Endothelial cell (in vitro differentiated cells): ENCODE results near the gene NOL9. TPM values are rescaled to one million over a fixed set of nuclear protein-coding genes. Genes with fewer than 3 reads are reported as not detected.

Experiments used
- DNase-seq: peaks from one replicate; pipeline ENCODE4 v3.0.0; 2021; ENCODE audit warnings: low spot score
- H3K27ac Mint-ChIP-seq: one replicate; pipeline ENCODE4 v1.8.0; 2021; ENCODE audit warnings: mixed read lengths, inconsistent platforms; ENCODE audit not compliant: unreplicated experiment
- H3K27me3 Mint-ChIP-seq: one replicate; pipeline ENCODE4 v1.8.0; 2021; ENCODE audit warnings: mild to moderate bottlenecking, moderate library complexity, mixed read lengths, inconsistent platforms; ENCODE audit not compliant: unreplicated experiment
- H3K36me3 Mint-ChIP-seq: one replicate; pipeline ENCODE4 v1.8.0; 2021; ENCODE audit warnings: mild to moderate bottlenecking, low read depth, mixed read lengths, inconsistent platforms; ENCODE audit not compliant: unreplicated experiment
- H3K4me1 Mint-ChIP-seq: one replicate; pipeline ENCODE4 v1.8.0; 2021; ENCODE audit warnings: mild to moderate bottlenecking, mixed read lengths, inconsistent platforms; ENCODE audit not compliant: unreplicated experiment
- H3K4me3 Mint-ChIP-seq: one replicate; pipeline ENCODE4 v1.8.0; 2021; ENCODE audit warnings: mild to moderate bottlenecking, mixed read lengths, inconsistent platforms; ENCODE audit not compliant: unreplicated experiment
- H3K9me3 Mint-ChIP-seq: one replicate; pipeline ENCODE4 v1.8.0; 2021; ENCODE audit warnings: mixed read lengths, inconsistent platforms; ENCODE audit not compliant: unreplicated experiment
- total RNA-seq: library from RNA; stranded (reverse); fragmentation: NEBNext Ultra II Directional; extraction: Animal tissue kit (Norgen Biotek cat#: 25700); gene quantifications from one replicate; pipeline ENCODE4 v1.2.1, GENCODE V29; 2021; ENCODE audit not compliant: unreplicated experiment
- TF ChIP-seq, protein P1 (sequence below): fragments of 200-600 bp; sonication (generic); IDR thresholded peaks from one replicate; pipeline ENCODE4 v1.5.0; 2021; ENCODE audit warnings: antibody characterized with exemption; ENCODE audit not compliant: unreplicated experiment

NOL9 gene
- total RNA-seq, 1 donor from 2014 or later: 26.9 TPM

- Mint-ChIP-seq H3K27me3 (peaks cover 16% of the 10 kb centered on the region), H3K36me3 (peaks cover 4% of the 10 kb centered on the region), H3K4me1 (peaks cover 35% of the 10 kb centered on the region), H3K27ac (no peak overlapping the region), H3K9me3 (no peaks in the 10 kb centered on the region), H3K4me3 (no peak overlapping the region)
- TF ChIP-seq, protein P1, sequence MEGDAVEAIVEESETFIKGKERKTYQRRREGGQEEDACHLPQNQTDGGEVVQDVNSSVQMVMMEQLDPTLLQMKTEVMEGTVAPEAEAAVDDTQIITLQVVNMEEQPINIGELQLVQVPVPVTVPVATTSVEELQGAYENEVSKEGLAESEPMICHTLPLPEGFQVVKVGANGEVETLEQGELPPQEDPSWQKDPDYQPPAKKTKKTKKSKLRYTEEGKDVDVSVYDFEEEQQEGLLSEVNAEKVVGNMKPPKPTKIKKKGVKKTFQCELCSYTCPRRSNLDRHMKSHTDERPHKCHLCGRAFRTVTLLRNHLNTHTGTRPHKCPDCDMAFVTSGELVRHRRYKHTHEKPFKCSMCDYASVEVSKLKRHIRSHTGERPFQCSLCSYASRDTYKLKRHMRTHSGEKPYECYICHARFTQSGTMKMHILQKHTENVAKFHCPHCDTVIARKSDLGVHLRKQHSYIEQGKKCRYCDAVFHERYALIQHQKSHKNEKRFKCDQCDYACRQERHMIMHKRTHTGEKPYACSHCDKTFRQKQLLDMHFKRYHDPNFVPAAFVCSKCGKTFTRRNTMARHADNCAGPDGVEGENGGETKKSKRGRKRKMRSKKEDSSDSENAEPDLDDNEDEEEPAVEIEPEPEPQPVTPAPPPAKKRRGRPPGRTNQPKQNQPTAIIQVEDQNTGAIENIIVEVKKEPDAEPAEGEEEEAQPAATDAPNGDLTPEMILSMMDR: no peak
- no peak for DNase-seq
Observed at GRCh38 chr1:6488602-6489382, 65.5 kb downstream of the NOL9 start.

- Mint-ChIP-seq H3K9me3 (no peaks in the 10 kb centered on the region), H3K4me1 (peaks cover 43% of the 10 kb centered on the region), H3K27me3 (peaks cover 16% of the 10 kb centered on the region), H3K4me3 (peak overlapping the region; percentile 86), H3K36me3 (peaks cover 7% of the 10 kb centered on the region), H3K27ac (peak overlapping the region; percentile 89)
- no peak for DNase-seq
- TF ChIP-seq, protein P1: no peak
Observed at GRCh38 chr1:6487804-6488484, 66.4 kb downstream of the NOL9 start.

DNA sequence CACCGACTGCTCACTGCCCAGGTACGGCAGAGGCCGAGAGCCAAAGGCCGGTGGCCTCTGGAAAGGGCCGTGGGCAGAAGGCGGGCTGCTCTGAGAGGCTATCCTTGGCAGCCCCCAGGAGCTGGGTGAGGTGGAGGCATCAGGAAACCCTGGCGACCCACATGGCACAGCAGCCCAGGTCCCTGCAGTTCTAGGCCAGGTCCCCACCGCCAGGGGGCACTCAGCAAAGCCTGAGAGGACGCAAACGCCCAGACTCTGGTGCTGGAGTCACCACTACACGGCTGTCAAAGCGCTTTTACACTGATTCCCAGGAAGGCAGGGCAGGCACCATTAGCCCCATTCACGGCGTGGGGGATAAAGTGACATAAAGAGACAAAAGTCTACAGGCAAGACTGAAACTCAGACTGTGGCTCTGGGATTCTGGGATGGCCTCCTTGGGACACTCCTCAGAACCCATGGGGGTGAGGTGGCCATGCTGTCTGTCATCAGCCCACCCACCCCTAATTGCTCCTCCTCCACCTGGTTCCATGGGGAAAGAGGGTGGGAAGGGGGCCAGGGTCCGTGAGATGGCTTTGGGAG lies 67.8 kb downstream of the NOL9 start:
- peaks cover 17% of the 10 kb centered on the region for H3K36me3 Mint-ChIP-seq
- TF ChIP-seq, protein P1: peak; percentile 75
- peaks cover 15% of the 10 kb centered on the region for H3K27me3 Mint-ChIP-seq
- peak overlapping the region; percentile 92 for H3K27ac Mint-ChIP-seq
- H3K4me3 Mint-ChIP-seq: peak overlapping the region; percentile 86
- peaks cover 50% of the 10 kb centered on the region for H3K4me1 Mint-ChIP-seq
- H3K9me3 Mint-ChIP-seq: no peaks in the 10 kb centered on the region
- DNase-seq: peak; percentile 96

- TF ChIP-seq, protein P1: no peak
- Mint-ChIP-seq H3K36me3 (peaks cover 17% of the 10 kb centered on the region), H3K27me3 (peaks cover 12% of the 10 kb centered on the region), H3K9me3 (no peaks in the 10 kb centered on the region), H3K4me1 (peaks cover 45% of the 10 kb centered on the region), H3K27ac (peak overlapping the region; percentile 92), H3K4me3 (peak overlapping the region; percentile 86)
- DNase-seq: peak; percentile 67
Observed at GRCh38 chr1:6485168-6486101, 68.9 kb downstream of the NOL9 start.
